Measurements from ENCODE around the gene ADSS2.

GRCh38 chr1:244400974-244401373 lies 50.7 kb downstream of the ADSS2 start:
- TF ChIP-seq POLR2A (IDR thresholded peaks at IDR 0.05) (no peak), CTCF (IDR thresholded peaks at IDR 0.05) (no peak), EP300 (IDR thresholded peaks at IDR 0.05) (no peak)
